Endodermal cell (in vitro differentiated cells): ENCODE data around the gene ZC2HC1B. TPM values are rescaled to one million over a fixed set of nuclear protein-coding genes. Genes with fewer than 3 reads are reported as not detected.
"Not testable (repeated sequence)": the region's sequence is repeated elsewhere in the genome, so short reads cannot be mapped to it uniquely, and the experiment has no call there.

Experiments
- DNase-seq: peaks from one replicate; pipeline ENCODE4 v3.0.0-alpha.2; 2017
- H3K27ac ChIP-seq: 2 replicates; pipeline ENCODE4 v1.5.1; 2013; ENCODE audit warnings: mild to moderate bottlenecking, low read depth, low read length, moderate library complexity
- H3K27me3 ChIP-seq: 2 replicates; pipeline ENCODE4 v1.6.1; 2013; ENCODE audit warnings: mild to moderate bottlenecking, low read length, moderate library complexity; ENCODE audit not compliant: insufficient read depth, control insufficient read depth, poor library complexity, severe bottlenecking
- H3K36me3 ChIP-seq: 2 replicates; pipeline ENCODE4 v1.7.0; 2013; ENCODE audit warnings: mild to moderate bottlenecking, low read length, moderate library complexity; ENCODE audit not compliant: control insufficient read depth, insufficient read depth
- H3K4me1 ChIP-seq: one replicate; pipeline ENCODE4 v1.7.0; 2013; ENCODE audit warnings: low read length; ENCODE audit not compliant: control insufficient read depth, insufficient read depth
- H3K4me3 ChIP-seq: 2 replicates; pipeline ENCODE4 v1.5.1; 2013; ENCODE audit warnings: mild to moderate bottlenecking, low read length, moderate library complexity
- H3K9ac ChIP-seq: 2 replicates; pipeline ENCODE4 v1.6.1; 2013; ENCODE audit warnings: mild to moderate bottlenecking, low read length, moderate library complexity; ENCODE audit not compliant: poor library complexity, severe bottlenecking; ENCODE audit errors: extremely low read depth
- H3K9me3 ChIP-seq: 2 replicates; pipeline ENCODE4 v1.6.1; 2013; ENCODE audit warnings: mild to moderate bottlenecking, low read length, moderate library complexity; ENCODE audit not compliant: control insufficient read depth
- H3K27ac Mint-ChIP-seq: 2 replicates; pipeline ENCODE4 v1.8.0; 2020; ENCODE audit warnings: mixed read lengths
- H3K27me3 Mint-ChIP-seq: 2 replicates; pipeline ENCODE4 v1.8.0; 2021; ENCODE audit warnings: mild to moderate bottlenecking, mixed read lengths; ENCODE audit not compliant: insufficient read depth
- H3K36me3 Mint-ChIP-seq: 2 replicates; pipeline ENCODE4 v1.8.0; 2020; ENCODE audit warnings: low read depth, mixed read lengths
- H3K4me1 Mint-ChIP-seq: 2 replicates; pipeline ENCODE4 v1.8.0; 2020; ENCODE audit warnings: mixed read lengths
- H3K4me3 Mint-ChIP-seq: 2 replicates; pipeline ENCODE4 v1.8.0; 2020; ENCODE audit warnings: mild to moderate bottlenecking, moderate library complexity, mixed read lengths
- H3K9me3 Mint-ChIP-seq: 2 replicates; pipeline ENCODE4 v1.8.0; 2020; ENCODE audit warnings: mild to moderate bottlenecking, mixed read lengths
- CTCF ChIP-seq: fragments of 200-600 bp; sonication (generic); conservative IDR thresholded peaks from 2 replicates; pipeline ENCODE4 v1.5.0; 2021; ENCODE audit warnings: antibody characterized with exemption, mild to moderate bottlenecking
- WGBS, 2 experiments: methylation state at CpG; one replicate each; pipeline versions ENCODE4 v1.1.5 to v1.1.7; 2013; ENCODE audit warnings: missing lambda C conversion rate in 2 of 2, mixed read lengths in 1 of 2; ENCODE audit not compliant: insufficient coverage in 1 of 2, insufficient read length in 1 of 2; 5-methylcytosine and 5-hydroxymethylcytosine counted together
- total RNA-seq, 2 donors: library from RNA; stranded (reverse); fragmentation: NEBNext Ultra II Directional in 1 of 2; extraction: Animal tissue kit (Norgen Biotek cat#: 25700) in 1 of 2; gene quantifications; 2 replicates in 1 of 2; 3 replicates in 1 of 2; pipeline ENCODE4 v1.2.1, GENCODE V29; 2021

Gene ZC2HC1B
- total RNA-seq, 2 donors from 2014 or later: not detected

- no peaks in the 10 kb centered on the region for H3K4me1 ChIP-seq
- no peak overlapping the region for H3K27ac Mint-ChIP-seq
- no peak overlapping the region for H3K4me3 Mint-ChIP-seq
- no peaks in the 10 kb centered on the region for H3K36me3 Mint-ChIP-seq
- no peak overlapping the region for H3K27ac ChIP-seq
- no peak overlapping the region for H3K9ac ChIP-seq
- H3K27me3 ChIP-seq: no peaks in the 10 kb centered on the region
- DNase-seq: no peak
- H3K9me3 ChIP-seq: peaks cover 21% of the 10 kb centered on the region
- H3K27me3 Mint-ChIP-seq: no peaks in the 10 kb centered on the region
- H3K9me3 Mint-ChIP-seq: peaks cover 16% of the 10 kb centered on the region
- no peaks in the 10 kb centered on the region for H3K36me3 ChIP-seq
- no peak for TF ChIP-seq CTCF
- WGBS, 2 experiments: 86 to 100% methylated on average over 1 of the region's 2 CpGs
- no peaks in the 10 kb centered on the region for H3K4me1 Mint-ChIP-seq
- H3K4me3 ChIP-seq: no peak overlapping the region
Observed at GRCh38 chr6:143872201-143872600, 7.9 kb downstream of the ZC2HC1B start.

GRCh38 chr6:143873600-143873999 is 9.3 kb downstream of the ZC2HC1B start:
- not testable (repeated sequence) for H3K4me1 Mint-ChIP-seq, H3K27me3 ChIP-seq, H3K27ac Mint-ChIP-seq, H3K4me1 ChIP-seq, H3K27me3 Mint-ChIP-seq, H3K9ac ChIP-seq, H3K36me3 Mint-ChIP-seq, H3K4me3 Mint-ChIP-seq, H3K36me3 ChIP-seq, H3K4me3 ChIP-seq, DNase-seq, H3K27ac ChIP-seq
- 94 to 98% methylated on average over 4 of the region's 4 CpGs for WGBS, 2 experiments
- peaks cover 17% of the 10 kb centered on the region for H3K9me3 ChIP-seq
- H3K9me3 Mint-ChIP-seq: peaks cover 26% of the 10 kb centered on the region

GRCh38 chr6:143874503-143874902 is 10.2 kb downstream of the ZC2HC1B start:
- H3K9me3 ChIP-seq: peaks cover 22% of the 10 kb centered on the region
- not testable (repeated sequence) for DNase-seq, H3K36me3 ChIP-seq, H3K27me3 Mint-ChIP-seq, H3K4me3 ChIP-seq, H3K27ac ChIP-seq, H3K4me1 ChIP-seq, H3K4me1 Mint-ChIP-seq, H3K27me3 ChIP-seq, H3K9ac ChIP-seq, H3K27ac Mint-ChIP-seq, H3K36me3 Mint-ChIP-seq, H3K4me3 Mint-ChIP-seq
- H3K9me3 Mint-ChIP-seq: peaks cover 34% of the 10 kb centered on the region

- Histone ChIP-seq H3K27me3 (no peaks in the 10 kb centered on the region), H3K27ac (no peak overlapping the region), H3K4me3 (no peak overlapping the region), H3K9ac (no peak overlapping the region), H3K9me3 (peaks cover 22% of the 10 kb centered on the region), H3K4me1 (no peaks in the 10 kb centered on the region), H3K36me3 (no peaks in the 10 kb centered on the region)
- Mint-ChIP-seq H3K27ac (no peak overlapping the region), H3K27me3 (no peaks in the 10 kb centered on the region), H3K4me3 (no peak overlapping the region), H3K4me1 (peaks cover 4% of the 10 kb centered on the region), H3K9me3 (peaks cover 34% of the 10 kb centered on the region), H3K36me3 (no peaks in the 10 kb centered on the region)
- DNase-seq: no peak
- no peak for TF ChIP-seq CTCF
- 93 to 100% methylated on average over 1 of the region's 1 CpG for WGBS, 2 experiments
Observed at GRCh38 chr6:143877584-143878271, 13.5 kb downstream of the ZC2HC1B start.
